ENCODE data around the gene UBE2QL1. TPM values are rescaled to one million over a fixed set of nuclear protein-coding genes. Genes with fewer than 3 reads are reported as not detected.

UBE2QL1 gene
- total and polyA plus RNA-seq, 2 donors from 2014 or later, result 0.31 to 4.8 TPM

GRCh38 chr5:6501701-6502100, 53.0 kb downstream of the UBE2QL1 start:
- FAIRE-seq, result no peak
- Histone ChIP-seq H3K9me3 (ENCODE audit: control insufficient read depth in 2 of 3, insufficient read depth in 1 of 3, low read length in 3 of 3) (no peaks in the 10 kb centered on the region), H3K9ac (ENCODE audit: low read length in 3 of 3) (no peak overlapping the region), H3K4me3 (ENCODE audit: low read length in 3 of 3) (no peak overlapping the region), H3K27ac (ENCODE audit: low read depth in 2 of 2, low read length in 2 of 2) (no peak overlapping the region), H3K27me3 (ENCODE audit: control insufficient read depth, insufficient read depth, low read length) (no peaks in the 10 kb centered on the region), H3K4me1 (ENCODE audit: control insufficient read depth in 2 of 3, insufficient read depth in 2 of 3, low read depth in 1 of 3, low read length in 3 of 3) (no peaks in the 10 kb centered on the region), H3K36me3 (ENCODE audit: control insufficient read depth in 2 of 3, insufficient read depth in 3 of 3, low read length in 3 of 3) (no peaks in the 10 kb centered on the region)
- intact Hi-C loops (cut with DNase I), result no loop called here
- no peak for DNase-seq
- no peak for TF ChIP-seq CTCF (IDR thresholded peaks at IDR 0.05; ENCODE audit: borderline replicate concordance, extremely low read depth, insufficient read depth)

GRCh38 chr5:6502421-6502820, 53.8 kb downstream of the UBE2QL1 start:
- H3K9ac ChIP-seq (ENCODE audit: low read length in 3 of 3), result no peak overlapping the region
- TF ChIP-seq CTCF (IDR thresholded peaks at IDR 0.05; ENCODE audit: borderline replicate concordance, extremely low read depth, insufficient read depth), result no peak
- no peak overlapping the region for H3K4me3 ChIP-seq (ENCODE audit: low read length in 3 of 3)
- H3K27me3 ChIP-seq (ENCODE audit: control insufficient read depth, insufficient read depth, low read length), result no peaks in the 10 kb centered on the region
- intact Hi-C loops (cut with DNase I), result no loop called here
- no peak for DNase-seq
- no peak for FAIRE-seq
- H3K9me3 ChIP-seq (ENCODE audit: control insufficient read depth in 2 of 3, insufficient read depth in 1 of 3, low read length in 3 of 3), result no peaks in the 10 kb centered on the region
- H3K4me1 ChIP-seq (ENCODE audit: control insufficient read depth in 2 of 3, insufficient read depth in 2 of 3, low read depth in 1 of 3, low read length in 3 of 3), result no peaks in the 10 kb centered on the region
- no peaks in the 10 kb centered on the region for H3K36me3 ChIP-seq (ENCODE audit: control insufficient read depth in 2 of 3, insufficient read depth in 3 of 3, low read length in 3 of 3)
- H3K27ac ChIP-seq (ENCODE audit: low read depth in 2 of 2, low read length in 2 of 2), result no peak overlapping the region

- H3K9me3 ChIP-seq (ENCODE audit: control insufficient read depth in 2 of 3, insufficient read depth in 1 of 3, low read length in 3 of 3), result no peaks in the 10 kb centered on the region
- no peak overlapping the region for H3K4me3 ChIP-seq (ENCODE audit: low read length in 3 of 3)
- no peaks in the 10 kb centered on the region for H3K36me3 ChIP-seq (ENCODE audit: control insufficient read depth in 2 of 3, insufficient read depth in 3 of 3, low read length in 3 of 3)
- no peak for TF ChIP-seq CTCF (IDR thresholded peaks at IDR 0.05; ENCODE audit: borderline replicate concordance, extremely low read depth, insufficient read depth)
- H3K9ac ChIP-seq (ENCODE audit: low read length in 3 of 3), result no peak overlapping the region
- H3K4me1 ChIP-seq (ENCODE audit: control insufficient read depth in 2 of 3, insufficient read depth in 2 of 3, low read depth in 1 of 3, low read length in 3 of 3), result no peaks in the 10 kb centered on the region
- no peak for DNase-seq
- intact Hi-C loops (cut with DNase I), result no loop called here
- no peaks in the 10 kb centered on the region for H3K27me3 ChIP-seq (ENCODE audit: control insufficient read depth, insufficient read depth, low read length)
- FAIRE-seq, result no peak
- no peak overlapping the region for H3K27ac ChIP-seq (ENCODE audit: low read depth in 2 of 2, low read length in 2 of 2)
These were observed 54.7 kb downstream of the UBE2QL1 start for GRCh38 chr5:6503342-6503741.
